Measurements from ENCODE around the gene MYO10.

- TF ChIP-seq CTCF (IDR thresholded peaks at IDR 0.05) (no peak), POLR2A (IDR thresholded peaks at IDR 0.05) (no peak), EP300 (IDR thresholded peaks at IDR 0.05) (no peak)
These were observed 2.8 kb downstream of the MYO10 start for GRCh38 chr5:16933337-16933736.

Measured in tibial nerve (tissue), 4 donors.